ENCODE results near the gene FBXL14.

- TF ChIP-seq CTCF (IDR thresholded peaks at IDR 0.05; ENCODE audit: insufficient read depth, low read length, poor library complexity, severe bottlenecking) (no peak), EZH2phosphoT487 (conservative IDR thresholded peaks at IDR 0.05; ENCODE audit: low read length) (no peak)
These were observed 68.5 kb downstream of the FBXL14 start for GRCh38 chr12:1525858-1526257.

All from SU-DHL-6 (cell line).